ENCODE data around the gene PRR14L.
"Not testable (repeated sequence)": the region's sequence is repeated elsewhere in the genome, so short reads cannot be mapped to it uniquely, and the experiment has no call there.

The PRR14L gene

DNA sequence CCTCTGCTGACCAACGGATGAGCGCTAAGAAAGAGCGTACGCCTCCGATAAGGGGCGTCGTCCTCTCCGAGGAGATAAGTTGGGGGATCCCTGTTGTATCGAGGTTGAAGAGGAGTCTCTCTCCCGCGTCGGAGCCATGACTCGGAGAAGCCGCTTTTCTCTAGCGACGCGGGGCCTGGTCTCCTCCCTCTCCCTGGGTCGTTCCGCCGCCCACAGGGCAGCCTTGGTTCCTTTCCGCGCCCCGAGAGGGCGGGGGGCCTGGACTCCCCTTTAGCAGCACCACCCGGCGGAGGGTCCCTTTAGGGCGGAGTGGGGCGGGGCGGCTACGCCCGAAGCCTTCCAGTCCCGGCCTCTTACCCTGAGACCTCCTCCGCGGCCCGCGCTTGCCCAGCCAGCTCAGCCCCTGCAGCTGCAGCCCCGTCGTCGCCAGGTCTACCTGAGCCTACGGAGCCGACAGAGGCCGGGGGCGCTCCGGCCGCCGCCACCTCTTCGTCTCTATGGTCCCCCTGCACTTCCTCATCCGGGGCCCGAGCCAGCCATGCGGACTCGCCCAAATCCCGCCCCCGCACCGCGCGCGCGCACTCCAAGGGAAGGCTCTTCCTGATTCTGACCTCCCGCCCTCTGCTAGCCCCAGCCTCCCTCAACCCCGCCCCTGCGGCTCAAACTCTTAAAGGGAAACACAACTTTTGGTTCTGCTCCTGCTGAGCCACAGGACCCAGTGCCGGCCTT lies at the start of gene PRR14L:
Gene PRR14L, minus strand, starts transcription at position 497 of the 729 bp plus-strand sequence. CDS start 11,272 bp downstream, outside the sequence.
- peak; percentile 94 for DNase-seq

DNA sequence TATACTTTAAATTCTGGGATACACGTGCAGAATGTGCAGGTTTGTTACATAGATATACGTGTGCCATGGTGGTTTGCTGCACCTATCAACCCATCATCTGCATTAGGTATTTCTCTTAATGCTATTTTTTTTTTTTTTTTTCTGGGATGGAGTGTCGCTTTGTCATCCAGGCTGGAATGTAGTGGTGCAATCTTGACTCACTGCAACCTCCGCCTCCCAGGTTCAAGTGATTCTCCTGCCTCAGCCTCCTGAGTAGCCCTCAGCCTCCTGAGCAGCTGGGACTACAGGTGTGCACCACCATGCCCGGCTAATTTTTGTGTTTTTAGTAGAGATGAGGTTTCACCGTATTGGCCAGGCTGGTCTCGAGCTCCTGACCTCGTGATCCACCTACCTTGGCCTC lies 49.4 kb upstream of the PRR14L start:
- not testable (repeated sequence) for DNase-seq

DNA sequence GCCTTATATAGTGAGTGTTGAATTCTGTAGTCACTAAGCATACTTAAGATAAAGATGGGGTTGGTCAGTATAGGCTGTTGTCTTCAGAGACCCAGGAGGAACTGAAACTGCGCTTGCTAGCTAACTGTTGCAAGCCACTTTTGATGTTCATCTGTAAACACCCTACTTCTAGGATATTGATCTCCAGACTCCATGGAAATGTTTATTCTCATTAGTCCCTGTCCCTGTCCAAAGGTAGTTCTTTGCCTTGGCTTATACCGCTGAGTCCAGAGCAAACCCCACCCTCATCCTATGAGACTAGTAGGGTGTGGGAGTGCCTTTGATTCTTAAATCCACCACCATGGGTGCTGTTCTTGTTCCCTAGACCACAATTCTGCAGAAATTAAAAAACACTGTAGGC lies 40.3 kb upstream of the PRR14L start:
- peak; percentile 90 for DNase-seq

DNA sequence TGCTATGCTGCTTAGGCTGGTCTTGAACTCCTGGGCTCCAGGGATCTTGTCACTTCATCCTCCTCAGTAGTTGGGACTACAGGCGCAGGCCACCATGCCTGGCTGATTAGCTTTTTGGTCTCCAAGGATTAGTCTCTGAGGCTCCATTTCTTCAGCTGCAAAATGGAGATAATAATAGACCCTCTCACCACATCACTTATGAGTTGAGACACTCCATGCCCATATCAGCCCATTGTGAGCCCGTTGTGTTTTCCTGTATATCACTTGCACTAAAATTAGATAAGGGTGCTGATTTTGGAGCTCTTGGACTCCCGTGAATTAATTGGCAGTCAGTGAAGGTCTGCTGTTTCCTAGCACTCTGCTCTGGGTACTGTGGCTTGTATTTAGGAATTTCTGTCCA lies 39.9 kb upstream of the PRR14L start:
- peak; percentile 69 for DNase-seq

DNA sequence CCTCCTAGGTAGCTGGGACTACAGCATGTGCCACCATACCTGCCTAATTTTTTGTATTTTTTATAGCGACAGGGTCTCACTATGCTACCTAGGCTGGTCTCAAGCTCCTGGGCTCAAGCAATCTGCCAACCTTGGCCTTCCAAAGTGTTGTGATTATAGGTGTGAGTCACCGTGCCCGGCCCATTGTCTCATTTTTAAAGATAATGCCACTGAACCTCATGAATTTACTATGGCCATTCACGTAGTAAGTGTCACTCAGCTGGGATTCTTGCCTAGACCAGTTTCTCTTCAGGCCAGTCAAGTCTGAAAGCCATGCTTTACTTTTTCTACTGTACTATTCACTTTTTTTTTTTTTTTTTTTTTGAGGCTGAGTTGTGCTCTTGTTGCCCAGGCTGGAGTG lies 26.3 kb upstream of the PRR14L start:
- no peak for DNase-seq

DNA sequence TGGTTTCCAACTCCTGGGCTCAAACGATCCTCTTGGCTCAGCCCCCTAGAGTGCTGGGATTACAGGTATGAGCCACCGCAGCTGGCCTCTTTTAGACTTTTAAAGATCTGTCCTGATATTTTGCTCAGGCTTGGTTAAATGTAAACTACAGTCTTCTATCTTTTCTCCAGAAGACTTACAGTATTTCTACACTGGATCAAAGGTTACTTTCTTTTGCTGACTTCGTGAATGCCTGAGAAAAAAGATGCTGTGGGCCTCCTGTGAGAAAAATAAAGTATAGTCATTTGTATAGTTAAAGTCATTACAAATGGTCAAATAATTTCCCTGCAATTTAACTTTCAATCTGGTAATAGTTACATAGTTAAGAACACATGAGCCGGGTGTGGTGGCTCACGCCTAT lies 23.5 kb upstream of the PRR14L start:
- no peak for DNase-seq

DNA sequence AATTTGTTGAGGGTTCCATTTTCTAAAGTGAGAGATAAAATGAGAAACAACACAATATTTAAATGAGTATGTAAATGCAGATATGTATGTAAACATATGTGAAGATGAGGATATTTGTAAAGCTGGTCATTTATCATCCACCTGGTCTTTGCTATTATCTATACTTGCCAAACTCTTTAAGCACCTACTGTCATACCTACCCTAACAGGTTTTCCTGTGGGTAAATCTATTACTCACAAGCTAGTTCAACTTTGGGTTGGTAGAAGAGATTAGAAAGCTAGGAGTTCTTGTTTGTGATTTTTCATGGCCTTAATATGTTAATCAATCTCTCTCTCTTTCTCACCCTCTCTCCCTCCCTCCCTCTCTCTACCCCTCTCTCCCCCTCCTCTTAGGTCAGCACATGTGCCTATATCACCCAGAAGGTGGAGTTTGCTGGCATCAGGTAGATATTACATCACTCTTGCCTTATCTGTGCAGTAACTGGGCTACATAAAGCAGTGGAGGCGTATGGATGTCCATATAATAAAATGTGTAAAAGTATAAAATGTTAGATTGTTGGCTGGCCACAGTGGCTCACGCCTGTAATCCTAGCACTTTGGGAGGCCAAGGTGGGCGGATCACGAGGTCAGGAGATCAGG lies 18.6 kb upstream of the PRR14L start:
- DNase-seq, result no peak

DNA sequence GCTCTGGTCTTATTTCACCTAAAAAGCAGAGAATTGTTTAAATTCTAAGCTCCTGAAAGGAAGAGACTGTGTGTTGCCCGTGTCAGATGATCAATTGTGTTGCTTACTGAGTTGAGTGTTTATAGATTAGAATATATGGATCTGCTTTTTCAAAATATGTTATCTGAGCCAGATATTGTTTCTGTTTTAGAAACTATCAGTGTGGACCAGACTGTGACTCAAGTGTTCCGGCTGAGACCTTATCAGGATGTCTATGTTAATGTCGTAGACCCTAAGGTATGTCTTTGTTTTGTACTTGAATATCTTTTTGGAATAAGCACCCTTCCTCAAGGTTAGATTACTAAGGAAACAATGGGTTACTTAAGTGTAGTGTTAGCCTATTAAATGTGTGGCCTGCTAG lies 14.9 kb upstream of the PRR14L start:
- DNase-seq, result no peak

DNA sequence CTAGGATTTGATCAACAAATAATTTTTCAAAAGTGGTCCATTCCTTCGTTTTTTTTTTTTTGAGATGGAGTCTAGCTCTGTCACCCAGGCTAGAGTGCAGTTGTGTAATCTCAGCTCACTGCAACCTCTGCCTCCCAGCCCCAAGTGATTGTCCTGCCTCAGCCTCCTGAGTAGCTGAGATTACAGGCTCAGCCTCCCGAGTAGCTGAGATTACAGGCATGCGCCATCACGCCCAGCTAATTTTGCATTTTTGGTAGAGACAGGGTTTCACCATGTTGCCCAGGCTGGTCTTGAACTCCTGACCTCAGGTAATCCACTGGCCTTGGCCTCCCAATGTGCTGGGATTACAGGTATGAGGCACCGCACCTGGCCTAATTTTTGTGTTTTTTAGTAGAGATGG lies 8.9 kb upstream of the PRR14L start:
- DNase-seq, result not testable (repeated sequence)

DNA sequence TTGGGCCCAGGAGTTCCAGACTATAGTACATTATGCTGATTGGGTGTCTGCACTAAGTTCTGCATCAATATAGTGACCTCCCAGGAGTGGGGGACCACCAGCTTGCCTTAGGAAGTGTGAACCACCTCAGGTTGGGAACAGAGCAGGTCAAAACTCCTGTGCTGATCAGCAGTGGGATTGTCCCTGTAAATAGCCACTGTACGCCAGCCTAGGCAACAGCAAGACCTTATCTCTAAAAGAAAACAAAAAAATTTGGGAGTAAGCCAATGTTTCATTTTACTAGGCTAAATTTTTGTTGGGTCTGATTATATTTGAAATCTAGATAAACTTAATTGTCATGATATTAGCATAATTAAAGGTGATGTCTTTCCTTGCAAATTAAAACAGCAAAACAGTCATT lies 7.3 kb upstream of the PRR14L start:
- DNase-seq, result no peak

DNA sequence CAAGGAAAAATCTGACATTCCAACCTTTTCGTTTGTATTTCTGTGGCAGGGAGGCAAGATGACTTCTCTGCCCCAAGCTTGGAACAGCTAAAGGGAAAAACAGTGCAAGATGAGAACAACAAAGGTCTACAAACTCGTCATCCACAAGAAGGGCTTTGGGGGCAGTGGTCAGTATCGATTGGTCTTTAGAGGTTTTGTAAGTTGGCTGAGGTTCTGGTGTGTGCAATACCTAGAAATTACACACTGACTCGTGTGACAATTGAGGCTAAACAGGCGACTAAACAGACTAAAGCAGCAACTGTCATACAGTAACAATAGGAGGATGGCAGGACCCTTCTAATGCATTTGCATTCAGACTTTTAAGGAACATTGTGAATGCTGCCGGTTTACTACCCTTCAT lies 4.9 kb upstream of the PRR14L start:
- no peak for DNase-seq

DNA sequence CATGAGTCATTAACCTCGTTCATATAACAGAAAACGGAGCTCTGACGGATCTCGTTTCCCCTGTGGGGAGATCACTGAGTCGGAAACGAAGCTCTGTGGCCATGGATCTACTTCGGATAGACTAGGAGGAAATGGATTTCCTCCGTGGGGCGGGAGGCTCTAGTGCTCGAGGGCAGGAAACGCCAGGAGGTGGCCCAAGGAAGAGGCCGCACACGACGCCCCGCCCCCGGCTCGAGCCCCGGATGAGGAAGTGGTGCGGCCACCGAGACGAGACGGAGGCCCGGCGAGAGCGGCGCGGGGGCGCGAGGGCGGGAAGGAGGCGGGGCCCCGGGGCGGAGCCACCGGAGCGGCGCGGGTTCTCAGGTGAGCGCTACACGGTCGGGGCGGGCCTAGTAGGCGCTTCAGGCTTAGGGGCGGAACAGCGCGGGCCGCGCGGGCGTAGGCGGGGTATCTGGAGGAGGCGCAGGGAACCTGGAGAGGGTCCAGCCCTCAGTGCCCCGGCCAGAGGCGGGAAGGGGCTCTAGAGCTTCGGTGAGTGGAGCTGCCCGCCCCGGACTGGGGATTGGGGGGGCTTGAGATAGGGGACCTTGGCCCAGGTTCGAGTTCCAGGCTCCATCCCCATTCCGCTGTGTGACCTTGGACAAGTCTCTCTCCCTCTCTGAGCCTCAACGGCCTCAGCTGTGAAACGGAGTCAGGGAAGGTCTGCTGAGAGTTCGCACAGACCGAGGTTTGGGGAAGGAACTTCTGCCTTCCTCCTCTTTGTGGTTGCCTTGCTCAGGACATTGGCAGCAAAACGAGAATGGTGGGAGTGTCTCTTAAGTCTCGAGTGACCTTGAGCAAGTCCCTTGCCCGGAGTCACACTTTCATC lies 3.9 kb upstream of the PRR14L start, which contains the start of gene DEPDC5:
Gene DEPDC5, plus strand, starts transcription at position 386 of the 868 bp plus-strand sequence. CDS start 903 bp downstream, outside the sequence.
- DNase-seq, result peak; percentile 95

DNA sequence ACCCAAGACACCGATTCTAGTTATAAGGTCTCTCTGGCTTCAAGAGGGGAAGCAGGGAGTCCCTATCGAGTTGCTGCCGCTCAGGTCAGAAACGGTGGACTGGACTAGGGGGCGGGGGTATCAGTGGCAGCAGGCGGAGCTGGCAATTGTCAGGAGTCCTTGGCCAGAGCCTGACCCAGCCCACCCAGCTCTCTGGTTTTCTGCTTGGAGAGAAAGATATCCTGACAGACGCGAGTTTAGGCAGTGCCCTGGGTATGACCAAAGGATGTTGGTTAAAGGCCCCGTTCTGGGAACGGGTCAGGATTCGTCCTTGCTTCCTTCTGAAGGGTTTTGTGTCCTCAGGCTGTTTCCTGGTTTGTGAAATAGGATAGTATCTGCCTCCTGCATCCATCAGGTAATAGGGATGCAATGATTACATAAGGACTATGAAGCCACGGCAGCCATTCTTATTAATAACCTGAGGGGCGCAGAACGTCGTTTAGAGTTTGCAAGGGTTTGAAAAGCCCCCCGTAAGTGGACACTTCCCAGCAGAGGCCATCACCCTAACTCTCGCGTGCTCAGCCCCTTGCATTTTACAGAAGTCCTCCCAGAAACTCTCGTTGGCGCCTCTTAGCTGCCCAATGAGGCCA lies 3.2 kb upstream of the PRR14L start:
- DNase-seq, result peak; percentile 18

DNA sequence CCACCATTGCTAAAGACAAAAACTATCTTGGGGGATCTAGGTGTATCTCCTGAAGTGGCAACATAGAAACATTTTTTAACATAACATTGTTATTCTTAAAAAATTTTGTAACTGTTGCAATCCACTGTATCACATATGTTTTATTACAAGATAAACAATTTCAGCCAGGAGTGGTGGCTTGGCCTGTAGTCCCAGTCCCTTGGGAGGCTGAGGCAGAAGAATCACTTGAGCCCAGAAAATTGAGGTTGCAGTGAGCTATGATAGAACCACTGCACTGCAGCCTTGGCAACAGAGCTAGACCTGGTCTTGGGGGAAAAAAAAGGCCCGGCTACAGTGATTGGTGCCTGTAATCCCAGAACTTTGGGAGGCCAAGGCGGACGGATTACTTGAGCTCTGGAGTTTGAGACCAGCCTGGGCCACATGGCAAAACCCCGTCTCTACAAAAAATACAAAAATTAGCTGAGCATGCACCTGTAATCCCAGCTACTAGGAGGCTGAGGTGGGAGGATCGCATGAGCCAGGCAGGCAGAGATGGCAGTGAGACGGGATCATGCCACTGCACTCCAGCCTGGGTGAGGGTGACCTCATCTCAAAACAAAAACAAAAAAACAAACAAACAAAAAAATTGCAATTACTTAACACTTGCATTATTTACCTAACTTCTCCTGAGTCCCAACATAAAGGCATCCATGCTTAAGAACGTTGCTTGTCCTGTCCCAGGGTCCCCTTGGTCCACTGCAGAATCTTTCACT lies 2.3 kb upstream of the PRR14L start:
- no peak for DNase-seq

DNA sequence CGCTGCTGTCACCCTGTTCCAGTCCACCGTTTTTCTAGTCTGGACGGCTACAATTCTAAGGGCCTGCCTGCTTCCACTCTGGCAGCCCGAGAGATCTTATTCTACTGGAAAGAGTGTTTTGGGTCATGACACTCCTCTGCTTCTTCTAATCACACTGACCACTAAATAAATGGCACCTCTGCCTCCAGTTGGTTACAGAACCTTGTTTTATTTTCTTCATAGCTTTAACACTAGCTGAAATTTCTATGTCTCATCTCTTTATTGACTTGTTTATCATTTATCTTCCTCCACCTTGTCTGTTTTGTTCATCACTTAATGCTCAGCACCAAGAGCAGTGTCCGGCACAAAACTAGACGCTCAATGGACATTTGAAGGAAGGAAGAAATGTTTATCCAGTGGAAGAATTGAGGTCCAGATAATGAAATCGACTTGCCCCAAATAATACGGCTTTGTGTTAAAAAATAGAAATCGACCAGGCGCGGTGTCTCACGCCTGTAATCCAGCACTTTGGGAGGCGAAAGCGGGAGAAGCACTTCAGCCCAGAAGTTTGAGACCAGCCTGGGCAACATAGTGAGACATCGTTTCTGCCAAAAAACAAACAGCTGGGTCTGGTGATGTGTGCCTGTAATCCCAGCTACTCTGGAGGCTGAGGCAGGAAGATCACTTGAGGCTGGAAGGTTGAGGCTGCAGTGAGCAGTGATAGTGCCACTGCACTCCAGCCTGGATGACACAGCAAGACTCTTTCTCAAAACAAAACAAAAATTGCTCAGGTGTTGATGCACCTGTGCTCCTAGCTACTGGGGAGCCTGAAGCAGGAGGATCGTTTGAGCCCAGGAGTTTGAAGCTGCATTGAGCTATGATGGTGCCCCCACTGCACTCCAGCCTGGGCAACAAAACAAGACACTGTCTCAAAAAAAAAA lies 693 bp upstream of the PRR14L start:
- DNase-seq, result no peak

DNA sequence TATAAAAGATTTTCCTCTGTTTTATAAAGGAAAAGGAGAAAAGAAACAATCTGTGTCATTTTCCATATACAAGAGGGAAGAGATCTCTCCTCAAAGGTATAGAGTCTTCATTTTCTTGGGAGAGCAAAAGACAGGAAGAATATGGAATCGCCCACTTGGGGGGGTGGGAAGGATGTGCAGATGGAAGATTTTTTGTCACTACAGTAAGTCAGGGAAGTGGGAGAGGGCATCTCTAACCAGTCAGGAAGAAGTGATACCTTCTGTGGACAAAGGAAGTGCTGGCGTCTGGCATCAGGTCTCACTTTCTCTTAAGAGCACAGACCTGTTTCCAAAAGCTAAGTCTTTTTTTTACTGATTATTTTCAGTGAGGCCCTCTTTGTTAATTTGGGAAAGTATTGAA lies 1.4 kb downstream of the PRR14L start:
- DNase-seq, result peak; percentile 7

DNA sequence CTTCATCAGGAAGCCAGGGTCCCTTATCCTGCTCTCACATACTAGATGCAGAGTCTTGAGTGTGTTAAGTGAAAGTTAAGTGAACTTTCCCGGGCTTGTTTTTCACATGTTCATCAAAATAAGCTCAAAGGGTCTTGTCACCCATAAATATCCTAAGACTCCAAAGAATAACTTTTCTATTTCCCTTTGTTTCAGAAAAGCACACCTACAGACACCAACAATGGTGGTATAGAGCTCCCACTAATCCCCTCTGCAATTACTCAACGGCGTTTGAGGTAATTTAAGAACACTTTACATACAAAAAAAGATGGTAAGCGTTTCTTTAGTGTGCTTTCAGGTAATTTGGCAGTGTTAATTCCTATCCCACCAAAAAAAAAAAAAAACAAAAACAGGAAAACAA lies 2.5 kb downstream of the PRR14L start:
- DNase-seq, result no peak

DNA sequence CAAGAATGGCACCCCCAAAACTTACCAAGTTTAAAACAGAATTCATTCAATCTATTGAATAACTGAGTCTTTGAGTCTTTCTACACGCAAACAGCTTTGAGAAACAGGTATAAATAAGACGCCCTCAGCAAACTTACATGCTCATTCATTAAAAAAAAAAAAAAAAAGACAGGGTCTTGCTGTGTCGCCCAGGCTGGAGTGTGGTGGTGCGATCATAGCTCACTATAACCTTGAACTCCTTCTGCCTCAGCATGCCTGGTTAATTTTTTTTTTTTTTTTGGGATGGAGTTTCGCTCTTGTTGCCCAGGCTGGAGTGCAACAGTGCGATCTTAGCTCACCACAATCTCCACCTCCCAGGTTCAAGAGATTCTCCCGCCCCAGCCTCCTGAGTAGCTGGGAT lies 6.1 kb downstream of the PRR14L start:
- no peak for DNase-seq

DNA sequence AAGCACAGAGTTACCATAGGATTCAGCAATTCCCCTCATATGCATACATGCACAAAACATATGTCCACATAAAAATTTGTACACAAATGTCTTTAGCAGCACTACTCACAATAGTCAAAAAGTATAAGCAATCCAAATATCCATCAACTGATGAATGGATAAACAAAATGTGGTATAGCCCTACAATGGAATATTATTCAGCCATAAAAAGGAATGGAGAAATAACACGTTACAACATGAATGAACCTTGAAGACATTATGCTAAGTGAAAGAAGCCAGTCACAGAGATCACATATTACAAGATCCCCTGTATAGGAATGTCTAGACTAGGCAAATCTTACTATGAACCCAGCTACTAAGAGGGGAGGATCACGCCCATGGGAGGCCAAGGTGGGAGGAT lies 7.2 kb downstream of the PRR14L start:
- no peak for DNase-seq

DNA sequence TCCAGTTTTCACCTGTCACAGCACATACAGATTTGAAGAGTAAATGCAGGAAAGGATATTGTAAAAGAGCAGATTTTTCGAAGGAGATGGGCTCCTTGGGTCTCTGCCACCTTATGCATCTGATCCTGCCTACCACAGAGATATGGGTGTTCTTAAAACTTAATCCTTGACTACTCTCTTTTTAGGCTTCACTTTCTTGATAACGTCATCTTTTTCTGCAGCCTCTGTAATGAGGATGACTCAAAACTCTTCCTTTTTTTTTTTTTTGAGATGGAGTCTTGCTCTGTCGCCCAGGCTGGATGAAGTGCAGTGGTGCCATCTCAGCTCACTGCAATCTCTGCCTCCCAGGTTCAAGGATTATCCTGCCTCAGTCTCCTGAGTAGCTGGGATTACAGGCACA lies 7.8 kb downstream of the PRR14L start:
- DNase-seq, result peak; percentile 54

DNA sequence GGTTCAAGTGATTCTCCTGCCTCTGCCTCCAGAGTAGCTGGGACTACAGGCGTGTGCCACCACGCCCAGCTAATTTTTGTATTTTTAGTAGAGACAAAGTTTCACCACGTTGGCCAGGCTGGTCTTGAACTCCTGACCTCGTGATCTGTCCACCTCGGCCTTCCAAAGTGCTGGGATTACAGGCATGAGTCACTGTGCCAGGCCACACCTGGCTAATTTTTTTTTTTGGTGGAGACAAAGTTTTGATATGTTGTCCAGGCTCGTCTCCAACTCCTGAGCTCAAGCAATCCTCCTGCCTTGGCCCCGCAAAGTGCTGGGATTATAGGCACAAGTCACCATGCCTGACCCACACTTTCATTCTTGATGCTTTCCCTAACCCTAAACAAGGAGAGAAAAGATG lies 9.6 kb downstream of the PRR14L start:
- DNase-seq, result not testable (repeated sequence)

Data from MV-4-11 (cell line).